Gastroesophageal sphincter (tissue), 4 donors: Measurements from ENCODE around the gene PGM1. TPM values are rescaled to one million over a fixed set of nuclear protein-coding genes. Genes with fewer than 3 reads are reported as not detected.

Experiments
- ATAC-seq: fragments of 150-250 bp; one replicate; pipeline ENCODE4 v1.9.1; 2016; ENCODE audit warnings: mild to moderate bottlenecking, moderate library complexity
- H3K27ac ChIP-seq, 4 donors: fragments of 200-600 bp; sonication (generic) in 3 of 4; 1 replicate in 3 of 4; 2 replicates in 1 of 4; pipeline ENCODE4 v1.5.1; 2016 to 2019
- H3K27me3 ChIP-seq: fragments of 200-600 bp; sonication (generic); one replicate; pipeline ENCODE4 v1.5.1; 2019
- H3K36me3 ChIP-seq, 2 donors: fragments of 200-600 bp; sonication (generic); one replicate each; pipeline ENCODE4 v1.5.1; 2019; ENCODE audit warnings: control low read depth in 1 of 2
- H3K4me1 ChIP-seq, 3 donors: fragments of 200-600 bp; sonication (generic); 1 replicate in 2 of 3; 2 replicates in 1 of 3; pipeline ENCODE4 v1.5.1; 2016 to 2019; ENCODE audit warnings: control low read depth in 2 of 3
- H3K4me3 ChIP-seq, 2 donors: fragments of 200-600 bp; sonication (generic); one replicate each; pipeline ENCODE4 v1.5.1; 2019; ENCODE audit warnings: mild to moderate bottlenecking in 1 of 2, moderate library complexity in 1 of 2
- H3K9me3 ChIP-seq, 3 donors: fragments of 200-600 bp; sonication (generic); one replicate each; pipeline ENCODE4 v1.5.1; 2017 to 2019; ENCODE audit warnings: control low read depth in 2 of 3
- CTCF ChIP-seq, 4 experiments: fragments of 200-600 bp in 2 of 4; fragments of 450-650 bp in 2 of 4; sonication (generic) in 1 of 4; IDR thresholded peaks; one replicate each; pipeline ENCODE4 v1.5.1; 2017 to 2019; ENCODE audit warnings: antibody characterized with exemption in 4 of 4, mild to moderate bottlenecking in 2 of 4, moderate library complexity in 2 of 4
- EP300 ChIP-seq: sonication (generic); formaldehyde crosslinking; IDR thresholded peaks from one replicate; pipeline ENCODE4 v1.6.1; 2017; ENCODE audit warnings: antibody characterized with exemption, mild to moderate bottlenecking
- POLR2A ChIP-seq, 2 donors: fragments of 450-650 bp; IDR thresholded peaks; one replicate each; pipeline ENCODE4 v1.6.1; 2017; ENCODE audit warnings: antibody characterized with exemption in 2 of 2, mild to moderate bottlenecking in 2 of 2, moderate library complexity in 1 of 2
- POLR2AphosphoS5 ChIP-seq: sonication (generic); formaldehyde crosslinking; IDR thresholded peaks from one replicate; pipeline ENCODE4 v1.6.1; 2017; ENCODE audit warnings: antibody characterized with exemption
- WGBS, 2 donors: methylation state at CpG; one replicate each; pipeline ENCODE4 v1.1.5; 2018; ENCODE audit warnings: low coverage in 1 of 2; 5-methylcytosine and 5-hydroxymethylcytosine counted together
- total RNA-seq, 4 donors: library from RNA; depleted of rRNA; stranded (reverse); fragments of >200 nt; gene quantifications; one replicate each; pipeline ENCODE4 v1.1.0, GENCODE V29; 2016

The PGM1 gene
- total RNA-seq, 4 donors from 2014 or later = 40.0 to 95.6 (median 61.4) TPM

GRCh38 chr1:63664742-63665141, 71.5 kb downstream of the PGM1 start:
- no peak for ATAC-seq

GRCh38 chr1:63665410-63665809, 72.2 kb downstream of the PGM1 start:
- ATAC-seq = no peak
- peaks cover 0 to 24% of the 10 kb centered on the region in 2 donors for H3K36me3 ChIP-seq
- H3K4me1 ChIP-seq = no peaks in the 10 kb centered on the region
- 75 to 100% methylated on average over 1 to 2 of the region's 3 CpGs for WGBS, 2 donors
- TF ChIP-seq POLR2A (IDR thresholded peaks at IDR 0.05) (no peak), CTCF (IDR thresholded peaks at IDR 0.05) (no peak), POLR2AphosphoS5 (no peak)
- H3K27ac ChIP-seq = no peak overlapping the region
- peaks cover 0 to 6% (median 0%) of the 10 kb centered on the region in 3 donors for H3K9me3 ChIP-seq
- H3K27me3 ChIP-seq = no peaks in the 10 kb centered on the region
- H3K4me3 ChIP-seq = no peak overlapping the region

More at GRCh38 chr1:63664742-63665141, 71.5 kb downstream of the PGM1 start:
- Histone ChIP-seq H3K9me3 (peaks cover 0 to 6% (median 0%) of the 10 kb centered on the region in 3 donors), H3K4me1 (no peaks in the 10 kb centered on the region), H3K27me3 (no peaks in the 10 kb centered on the region), H3K36me3 (peaks cover 0 to 29% of the 10 kb centered on the region in 2 donors), H3K4me3 (no peak overlapping the region), H3K27ac (no peak overlapping the region)
- WGBS, 2 donors = 94 to 96% methylated on average over 2 of the region's 2 CpGs
- no peak for TF ChIP-seq POLR2AphosphoS5

GRCh38 chr1:63665824-63666223, 72.6 kb downstream of the PGM1 start:
- no peaks in the 10 kb centered on the region for H3K4me1 ChIP-seq
- TF ChIP-seq POLR2AphosphoS5 (no peak), EP300 (no peak), CTCF (IDR thresholded peaks at IDR 0.05) (no peak), POLR2A (IDR thresholded peaks at IDR 0.05) (no peak)
- WGBS, 2 donors = 68 to 89% methylated on average over 2 to 3 of the region's 3 CpGs
- H3K36me3 ChIP-seq = peaks cover 0 to 20% of the 10 kb centered on the region in 2 donors
- peaks cover 0 to 6% (median 0%) of the 10 kb centered on the region in 3 donors for H3K9me3 ChIP-seq
- ATAC-seq = no peak
- no peak overlapping the region for H3K4me3 ChIP-seq
- no peak overlapping the region for H3K27ac ChIP-seq
- no peaks in the 10 kb centered on the region for H3K27me3 ChIP-seq

GRCh38 chr1:63668298-63668697, 75.1 kb downstream of the PGM1 start:
- 75% methylated on average over 2 of the region's 2 CpGs; no CpG with 5 or more reads in 1 of the 2 donors for WGBS, 2 donors
- TF ChIP-seq CTCF (IDR thresholded peaks at IDR 0.05) (no peak), POLR2AphosphoS5 (no peak)

GRCh38 chr1:63669151-63669961, 76.1 kb downstream of the PGM1 start:
- Histone ChIP-seq H3K27ac (no peak overlapping the region), H3K9me3 (peaks cover 0 to 5% (median 0%) of the 10 kb centered on the region in 3 donors), H3K36me3 (no peaks in the 10 kb centered on the region), H3K4me3 (no peak overlapping the region), H3K27me3 (no peaks in the 10 kb centered on the region), H3K4me1 (peaks cover 0 to 5% (median 0%) of the 10 kb centered on the region in 3 donors)
- WGBS, 2 donors = 80% methylated on average over 1 of the region's 15 CpGs; no CpG with 5 or more reads in 1 of the 2 donors
- TF ChIP-seq CTCF (IDR thresholded peaks at IDR 0.05) (no peak), POLR2A (IDR thresholded peaks at IDR 0.05) (no peak), EP300 (no peak), POLR2AphosphoS5 (no peak)
- ATAC-seq = no peak

More at GRCh38 chr1:63668298-63668697, 75.1 kb downstream of the PGM1 start:
- peaks cover 0 to 6% (median 0%) of the 10 kb centered on the region in 3 donors for H3K9me3 ChIP-seq
- no peak for ATAC-seq
- no peak overlapping the region for H3K4me3 ChIP-seq
- H3K4me1 ChIP-seq = no peaks in the 10 kb centered on the region
- H3K27me3 ChIP-seq = no peaks in the 10 kb centered on the region
- H3K27ac ChIP-seq = no peak overlapping the region
- no peaks in the 10 kb centered on the region for H3K36me3 ChIP-seq
